ENCODE data around the gene GHDC. TPM values are rescaled to one million over a fixed set of nuclear protein-coding genes. Genes with fewer than 3 reads are reported as not detected.

GHDC gene
- total and polyA plus RNA-seq, 2 of the 13 experiments (the other 11 are each of a cell fraction or from before 2014, with no cell fraction given) = 15.4 to 22.5 TPM

- TF ChIP-seq, protein P1, sequence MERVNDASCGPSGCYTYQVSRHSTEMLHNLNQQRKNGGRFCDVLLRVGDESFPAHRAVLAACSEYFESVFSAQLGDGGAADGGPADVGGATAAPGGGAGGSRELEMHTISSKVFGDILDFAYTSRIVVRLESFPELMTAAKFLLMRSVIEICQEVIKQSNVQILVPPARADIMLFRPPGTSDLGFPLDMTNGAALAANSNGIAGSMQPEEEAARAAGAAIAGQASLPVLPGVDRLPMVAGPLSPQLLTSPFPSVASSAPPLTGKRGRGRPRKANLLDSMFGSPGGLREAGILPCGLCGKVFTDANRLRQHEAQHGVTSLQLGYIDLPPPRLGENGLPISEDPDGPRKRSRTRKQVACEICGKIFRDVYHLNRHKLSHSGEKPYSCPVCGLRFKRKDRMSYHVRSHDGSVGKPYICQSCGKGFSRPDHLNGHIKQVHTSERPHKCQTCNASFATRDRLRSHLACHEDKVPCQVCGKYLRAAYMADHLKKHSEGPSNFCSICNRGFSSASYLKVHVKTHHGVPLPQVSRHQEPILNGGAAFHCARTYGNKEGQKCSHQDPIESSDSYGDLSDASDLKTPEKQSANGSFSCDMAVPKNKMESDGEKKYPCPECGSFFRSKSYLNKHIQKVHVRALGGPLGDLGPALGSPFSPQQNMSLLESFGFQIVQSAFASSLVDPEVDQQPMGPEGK (CRISPR knock-in tag; IDR thresholded peaks at IDR 0.05) = peak; percentile 73
- TF ChIP-seq ZKSCAN5 (CRISPR knock-in tag; IDR thresholded peaks at IDR 0.05) (no peak), PAX8 (CRISPR knock-in tag; IDR thresholded peaks at IDR 0.05; ENCODE audit: borderline replicate concordance) (peak; percentile 96; the same call in 1 of the 2 replicates), ZNF331 (CRISPR knock-in tag; IDR thresholded peaks at IDR 0.05) (no peak; the same call in 1 of the 2 replicates), HMGA1 (CRISPR knock-in tag; conservative IDR thresholded peaks at IDR 0.05) (no peak), PHF5A (CRISPR knock-in tag; IDR thresholded peaks at IDR 0.05; ENCODE audit: low read depth, unreplicated experiment) (no peak), FOXK1 (CRISPR knock-in tag; IDR thresholded peaks at IDR 0.05; ENCODE audit: borderline replicate concordance, low read depth) (no peak; the same call in 1 of the 2 replicates), AGO2 (optimal IDR thresholded peaks at IDR 0.05; ENCODE audit: low read depth, low read length) (peak; percentile 74), MIER2 (CRISPR knock-in tag; IDR thresholded peaks at IDR 0.05) (peak; percentile 69; the same call in 1 of the 2 replicates), ATF1 (CRISPR knock-in tag; IDR thresholded peaks at IDR 0.05) (no peak), GTF3A (CRISPR knock-in tag; conservative IDR thresholded peaks at IDR 0.05) (no peak), TBX2 (CRISPR knock-in tag; IDR thresholded peaks at IDR 0.05; ENCODE audit: borderline replicate concordance) (peak; percentile 47; the same call in 1 of the 2 replicates), NPAS2 (CRISPR knock-in tag; IDR thresholded peaks at IDR 0.05; ENCODE audit: borderline replicate concordance) (no peak), ZNF451 (CRISPR knock-in tag; IDR thresholded peaks at IDR 0.05) (peak; percentile 90; the same call in 1 of the 2 replicates), ZC3H13 (CRISPR knock-in tag; IDR thresholded peaks at IDR 0.05) (peak; percentile 91; the same call in 1 of the 2 replicates), ZNF672 (CRISPR knock-in tag; IDR thresholded peaks at IDR 0.05) (no peak), ZC3H4 (CRISPR knock-in tag; IDR thresholded peaks at IDR 0.05; ENCODE audit: borderline replicate concordance) (no peak), ZNF256 (CRISPR knock-in tag; conservative IDR thresholded peaks at IDR 0.05) (no peak), ZNF563 (CRISPR knock-in tag; IDR thresholded peaks at IDR 0.05) (peak; percentile 98), ZNF296 (CRISPR knock-in tag; conservative IDR thresholded peaks at IDR 0.05) (no peak; the same call in 1 of the 2 replicates), ZNF136 (CRISPR knock-in tag; IDR thresholded peaks at IDR 0.05; ENCODE audit: low read depth) (peak; percentile 46)
- TF ChIP-seq, protein P2, sequence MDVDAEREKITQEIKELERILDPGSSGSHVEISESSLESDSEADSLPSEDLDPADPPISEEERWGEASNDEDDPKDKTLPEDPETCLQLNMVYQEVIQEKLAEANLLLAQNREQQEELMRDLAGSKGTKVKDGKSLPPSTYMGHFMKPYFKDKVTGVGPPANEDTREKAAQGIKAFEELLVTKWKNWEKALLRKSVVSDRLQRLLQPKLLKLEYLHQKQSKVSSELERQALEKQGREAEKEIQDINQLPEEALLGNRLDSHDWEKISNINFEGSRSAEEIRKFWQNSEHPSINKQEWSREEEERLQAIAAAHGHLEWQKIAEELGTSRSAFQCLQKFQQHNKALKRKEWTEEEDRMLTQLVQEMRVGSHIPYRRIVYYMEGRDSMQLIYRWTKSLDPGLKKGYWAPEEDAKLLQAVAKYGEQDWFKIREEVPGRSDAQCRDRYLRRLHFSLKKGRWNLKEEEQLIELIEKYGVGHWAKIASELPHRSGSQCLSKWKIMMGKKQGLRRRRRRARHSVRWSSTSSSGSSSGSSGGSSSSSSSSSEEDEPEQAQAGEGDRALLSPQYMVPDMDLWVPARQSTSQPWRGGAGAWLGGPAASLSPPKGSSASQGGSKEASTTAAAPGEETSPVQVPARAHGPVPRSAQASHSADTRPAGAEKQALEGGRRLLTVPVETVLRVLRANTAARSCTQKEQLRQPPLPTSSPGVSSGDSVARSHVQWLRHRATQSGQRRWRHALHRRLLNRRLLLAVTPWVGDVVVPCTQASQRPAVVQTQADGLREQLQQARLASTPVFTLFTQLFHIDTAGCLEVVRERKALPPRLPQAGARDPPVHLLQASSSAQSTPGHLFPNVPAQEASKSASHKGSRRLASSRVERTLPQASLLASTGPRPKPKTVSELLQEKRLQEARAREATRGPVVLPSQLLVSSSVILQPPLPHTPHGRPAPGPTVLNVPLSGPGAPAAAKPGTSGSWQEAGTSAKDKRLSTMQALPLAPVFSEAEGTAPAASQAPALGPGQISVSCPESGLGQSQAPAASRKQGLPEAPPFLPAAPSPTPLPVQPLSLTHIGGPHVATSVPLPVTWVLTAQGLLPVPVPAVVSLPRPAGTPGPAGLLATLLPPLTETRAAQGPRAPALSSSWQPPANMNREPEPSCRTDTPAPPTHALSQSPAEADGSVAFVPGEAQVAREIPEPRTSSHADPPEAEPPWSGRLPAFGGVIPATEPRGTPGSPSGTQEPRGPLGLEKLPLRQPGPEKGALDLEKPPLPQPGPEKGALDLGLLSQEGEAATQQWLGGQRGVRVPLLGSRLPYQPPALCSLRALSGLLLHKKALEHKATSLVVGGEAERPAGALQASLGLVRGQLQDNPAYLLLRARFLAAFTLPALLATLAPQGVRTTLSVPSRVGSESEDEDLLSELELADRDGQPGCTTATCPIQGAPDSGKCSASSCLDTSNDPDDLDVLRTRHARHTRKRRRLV (CRISPR knock-in tag; IDR thresholded peaks at IDR 0.05) = peak; percentile 43; the same call in 1 of the 2 replicates
These were observed 10.3 kb downstream of the GHDC start (continued) for GRCh38 chr17:42183741-42184711.
